Kidney (tissue), 14 donors: ENCODE results near the gene RELCH. TPM values are rescaled to one million over a fixed set of nuclear protein-coding genes. Genes with fewer than 3 reads are reported as not detected.

Experiments
- DNase-seq, 5 donors: peaks; one replicate each; pipeline ENCODE4 v3.0.0-alpha.2; 2013 to 2020
- FAIRE-seq: peaks from 2 replicates; lab custom pipeline; 2012; peaks lifted over from hg19 to GRCh38; lab: Jason Lieb, UNC
- H3K27ac ChIP-seq, 2 donors: one replicate each; pipeline ENCODE4 v1.7.0; 2013; ENCODE audit warnings: low read depth in 2 of 2, low read length in 2 of 2, inconsistent platforms in 1 of 2
- H3K27me3 ChIP-seq: one replicate; pipeline ENCODE4 v1.7.1; 2013; ENCODE audit warnings: low read length, inconsistent platforms; ENCODE audit not compliant: control insufficient read depth, insufficient read depth
- H3K36me3 ChIP-seq, 3 donors: one replicate each; pipeline versions ENCODE4 v1.7.0 to v1.7.1; 2013; ENCODE audit warnings: low read length in 3 of 3, control low read depth in 1 of 3, inconsistent platforms in 1 of 3; ENCODE audit not compliant: insufficient read depth in 3 of 3, control insufficient read depth in 2 of 3
- H3K4me1 ChIP-seq, 3 donors: one replicate each; pipeline versions ENCODE4 v1.7.0 to v1.7.1; 2013; ENCODE audit warnings: low read length in 3 of 3, inconsistent platforms in 1 of 3, low read depth in 1 of 3; ENCODE audit not compliant: control insufficient read depth in 2 of 3, insufficient read depth in 2 of 3
- H3K4me3 ChIP-seq, 3 donors: one replicate each; pipeline versions ENCODE4 v1.7.0 to v1.8.1; 2013; ENCODE audit warnings: low read length in 3 of 3, control low read depth in 1 of 3, inconsistent platforms in 1 of 3
- H3K9ac ChIP-seq, 3 donors: one replicate each; pipeline versions ENCODE4 v1.7.0 to v1.7.1; 2013; ENCODE audit warnings: low read length in 3 of 3, control low read depth in 1 of 3, inconsistent platforms in 1 of 3
- H3K9me3 ChIP-seq, 3 donors: one replicate each; pipeline versions ENCODE4 v1.7.0 to v1.7.1; 2013; ENCODE audit warnings: low read length in 3 of 3, control low read depth in 1 of 3, inconsistent platforms in 1 of 3; ENCODE audit not compliant: control insufficient read depth in 2 of 3, insufficient read depth in 1 of 3
- intact Hi-C: fragments of 100-400 bp; cut with DNase I; formaldehyde crosslinking; loops from one replicate; pipeline ENCODE4 v1.11.1; 2022
- polyA plus RNA-seq: library from polyadenylated mRNA; stranded (reverse); fragments of 350-450 nt; fragmentation: Illumina TruSeq; extraction: RNeasy Lipid Tissue Mini Kit (QIAGEN cat#74804); gene quantifications from one replicate; pipeline ENCODE4 v1.2.3, GENCODE V29; 2014; ENCODE audit warnings: low read depth, low replicate concordance; ENCODE audit not compliant: insufficient read depth
- total RNA-seq: library from RNA; stranded (reverse); fragmentation: NEBNext Ultra II Directional; extraction: Animal tissue kit (Norgen Biotek cat#: 25700); gene quantifications from one replicate; pipeline ENCODE4 v1.2.1, GENCODE V29; 2021
- TF ChIP-seq, protein P1 (sequence below): IDR thresholded peaks from 3 replicates; pipeline ENCODE4 v1.5.1; 2012; ENCODE audit warnings: mild to moderate bottlenecking, moderate library complexity, borderline replicate concordance; ENCODE audit not compliant: insufficient read depth; ENCODE audit errors: extremely low read depth
- donor health status: control.
- donor health status: control.
- donor health status: control.
- donor health status: control.
- donor health status: control.
- donor health status: DM: yes; HTN: yes; CAD: no.
- donor health status: Normal renal cell carcinoma (clear cell type).

RELCH gene
- total and polyA plus RNA-seq, 2 donors from 2014 or later, result 9.0 to 39.0 TPM

DNA sequence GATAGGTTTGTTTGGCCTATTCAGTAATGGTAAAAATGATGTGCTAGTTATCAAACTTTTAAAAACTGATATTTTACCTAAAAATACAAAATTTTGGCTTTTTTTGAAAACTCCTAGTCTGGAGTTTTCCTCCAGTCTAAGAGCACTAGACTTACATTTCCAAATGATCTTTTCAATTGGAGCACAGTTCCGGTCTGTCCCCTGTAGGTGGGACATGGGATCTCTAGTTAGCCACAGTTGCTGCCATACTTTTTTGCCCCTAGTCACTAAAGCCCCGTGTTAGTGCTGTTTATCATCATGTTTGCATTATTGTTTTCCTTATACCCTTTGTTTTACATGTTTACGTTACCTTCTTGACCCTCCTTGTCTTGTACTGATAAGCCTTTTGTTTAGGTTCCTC, 52.4 kb downstream of the RELCH start:
- TF ChIP-seq, protein P1, sequence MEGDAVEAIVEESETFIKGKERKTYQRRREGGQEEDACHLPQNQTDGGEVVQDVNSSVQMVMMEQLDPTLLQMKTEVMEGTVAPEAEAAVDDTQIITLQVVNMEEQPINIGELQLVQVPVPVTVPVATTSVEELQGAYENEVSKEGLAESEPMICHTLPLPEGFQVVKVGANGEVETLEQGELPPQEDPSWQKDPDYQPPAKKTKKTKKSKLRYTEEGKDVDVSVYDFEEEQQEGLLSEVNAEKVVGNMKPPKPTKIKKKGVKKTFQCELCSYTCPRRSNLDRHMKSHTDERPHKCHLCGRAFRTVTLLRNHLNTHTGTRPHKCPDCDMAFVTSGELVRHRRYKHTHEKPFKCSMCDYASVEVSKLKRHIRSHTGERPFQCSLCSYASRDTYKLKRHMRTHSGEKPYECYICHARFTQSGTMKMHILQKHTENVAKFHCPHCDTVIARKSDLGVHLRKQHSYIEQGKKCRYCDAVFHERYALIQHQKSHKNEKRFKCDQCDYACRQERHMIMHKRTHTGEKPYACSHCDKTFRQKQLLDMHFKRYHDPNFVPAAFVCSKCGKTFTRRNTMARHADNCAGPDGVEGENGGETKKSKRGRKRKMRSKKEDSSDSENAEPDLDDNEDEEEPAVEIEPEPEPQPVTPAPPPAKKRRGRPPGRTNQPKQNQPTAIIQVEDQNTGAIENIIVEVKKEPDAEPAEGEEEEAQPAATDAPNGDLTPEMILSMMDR, result no peak
- Histone ChIP-seq H3K9me3 (no peaks in the 10 kb centered on the region), H3K4me1 (no peaks in the 10 kb centered on the region), H3K27me3 (no peaks in the 10 kb centered on the region), H3K27ac (no peak overlapping the region), H3K9ac (no peak overlapping the region), H3K4me3 (no peak overlapping the region), H3K36me3 (no peaks in the 10 kb centered on the region)
- intact Hi-C loops, result no loop called here
- DNase-seq, result no peak
- FAIRE-seq, result no peak

DNA sequence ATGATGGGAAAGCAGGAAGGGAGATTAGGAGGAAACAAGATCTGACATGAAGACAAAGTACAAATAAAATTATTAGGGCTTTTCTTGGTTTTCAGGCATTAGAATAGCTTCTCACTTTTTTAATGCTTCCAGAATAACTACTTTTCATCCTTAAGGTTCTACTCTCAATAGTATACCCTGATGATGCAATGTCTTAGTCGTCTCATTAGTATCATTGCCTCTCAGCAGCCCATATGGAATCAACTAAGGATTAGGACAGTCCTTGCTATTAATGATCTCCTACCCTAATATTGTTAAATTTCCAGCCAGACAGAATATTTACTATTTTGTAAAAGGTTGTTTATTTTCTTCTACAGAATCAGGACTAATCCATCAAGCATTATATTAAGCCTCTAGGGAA, 55.9 kb downstream of the RELCH start:
- intact Hi-C loops, result loop anchor here (10.0 kb wide), 1 partner anchor 58 kb away; the partner anchor contains the start of genes PIGN and RELCH
- no peak for FAIRE-seq

DNA sequence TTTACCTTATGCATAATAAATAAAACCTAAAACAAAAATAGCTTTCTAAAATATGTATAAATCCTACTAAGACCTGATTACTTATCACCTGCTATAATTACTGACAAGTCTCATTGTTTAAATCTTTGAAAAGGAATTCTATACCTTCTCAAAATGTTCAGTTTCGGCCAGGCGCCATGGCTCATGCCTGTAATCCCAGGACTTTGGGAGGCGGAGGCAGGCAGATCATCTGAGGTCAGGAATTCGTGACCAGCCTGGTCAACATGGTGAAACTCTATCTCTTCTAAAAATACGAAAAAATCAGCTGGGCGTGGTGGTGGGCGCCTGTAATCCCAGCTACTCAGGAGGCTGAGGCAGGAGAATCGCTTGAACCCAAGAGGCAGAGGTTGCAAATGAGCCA, 58.1 kb downstream of the RELCH start:
- intact Hi-C loops, result loop anchor here (10.0 kb wide), 1 partner anchor 60 kb away; the partner anchor contains the start of genes PIGN and RELCH
- H3K27ac ChIP-seq, result no peak overlapping the region
- no peaks in the 10 kb centered on the region for H3K9me3 ChIP-seq
- no peak overlapping the region for H3K4me3 ChIP-seq
- H3K36me3 ChIP-seq, result peaks cover 0 to 8% (median 2%) of the 10 kb centered on the region in 3 donors
- no peak overlapping the region for H3K9ac ChIP-seq
- no peaks in the 10 kb centered on the region for H3K27me3 ChIP-seq
- DNase-seq (no peak), FAIRE-seq (no peak)
- H3K4me1 ChIP-seq, result no peaks in the 10 kb centered on the region
- TF ChIP-seq, protein P1, result no peak

More for the DNA sequence above, 55.9 kb downstream of the RELCH start:
- H3K4me1 ChIP-seq, result no peaks in the 10 kb centered on the region
- TF ChIP-seq, protein P1, result no peak
- H3K4me3 ChIP-seq, result no peak overlapping the region
- H3K9ac ChIP-seq, result no peak overlapping the region
- no peaks in the 10 kb centered on the region for H3K9me3 ChIP-seq
- H3K27ac ChIP-seq, result no peak overlapping the region
- peaks cover 0 to 5% (median 2%) of the 10 kb centered on the region in 3 donors for H3K36me3 ChIP-seq
- H3K27me3 ChIP-seq, result no peaks in the 10 kb centered on the region
- no peak for DNase-seq

DNA sequence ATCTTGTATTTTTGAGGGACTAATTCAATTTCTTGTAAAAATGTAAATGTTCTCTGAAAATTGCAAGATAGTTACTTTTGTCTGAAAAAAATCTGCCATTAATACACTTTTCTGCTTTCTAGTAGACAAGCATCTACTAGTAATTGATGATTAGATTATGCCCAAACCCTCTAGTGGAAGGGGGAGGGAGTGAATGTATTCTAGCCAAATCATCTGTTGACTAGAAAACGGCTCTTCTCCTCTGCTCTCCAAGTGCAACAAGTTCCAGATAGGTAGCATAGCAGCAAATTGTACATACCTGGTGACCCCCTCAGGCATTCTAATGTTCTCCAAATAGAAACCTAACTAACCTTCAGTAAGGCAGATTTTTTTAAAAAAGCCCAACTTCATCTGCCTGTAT, 58.6 kb downstream of the RELCH start:
- DNase-seq, result no peak
- no peak overlapping the region for H3K27ac ChIP-seq
- intact Hi-C loops, result loop anchor here (10.0 kb wide), 1 partner anchor 61 kb away; the partner anchor contains the start of genes PIGN and RELCH
- H3K4me1 ChIP-seq, result no peaks in the 10 kb centered on the region
- TF ChIP-seq, protein P1, result no peak
- no peak for FAIRE-seq
- H3K4me3 ChIP-seq, result no peak overlapping the region
- peaks cover 0 to 8% (median 2%) of the 10 kb centered on the region in 3 donors for H3K36me3 ChIP-seq
- H3K9ac ChIP-seq, result no peak overlapping the region
- H3K9me3 ChIP-seq, result no peaks in the 10 kb centered on the region
- no peaks in the 10 kb centered on the region for H3K27me3 ChIP-seq
